Astrocyte of the cerebellum (primary cell): Measurements from ENCODE around the gene CLDN7.

Experiments used
- DNase-seq: peaks from one replicate; pipeline ENCODE4 v3.0.0-alpha.2; 2011; ENCODE audit warnings: low read depth
- H3K4me3 ChIP-seq: 2 replicates; pipeline ENCODE4 v1.5.1; 2011; ENCODE audit warnings: mild to moderate bottlenecking, low read depth, low read length, moderate library complexity
- CTCF ChIP-seq: IDR thresholded peaks from 2 replicates; pipeline ENCODE4 v1.5.1; 2012; ENCODE audit warnings: low read length, low read depth, moderate library complexity, mild to moderate bottlenecking; ENCODE audit errors: missing control alignments
- in situ Hi-C: cut with HindIII; loops from 2 replicates; pipeline ENCODE4 v1.10.0; 2017; ENCODE audit warnings: low sequenced_read_pairs

Gene CLDN7

GRCh38 chr17:7219229-7219811, 43.0 kb downstream of the CLDN7 start:
- TF ChIP-seq CTCF = no peak
- DNase-seq = no peak
- peak overlapping the region; percentile 84 for H3K4me3 ChIP-seq
- in situ Hi-C loops = no loop called here

GRCh38 chr17:7218758-7219157, 43.5 kb downstream of the CLDN7 start:
- H3K4me3 ChIP-seq = no peak overlapping the region
- no peak for DNase-seq
- in situ Hi-C loops = no loop called here
- no peak for TF ChIP-seq CTCF

- no peak for DNase-seq
- no peak for TF ChIP-seq CTCF
- in situ Hi-C loops = no loop called here
- peak overlapping the region; percentile 53 for H3K4me3 ChIP-seq
Observed at GRCh38 chr17:7218166-7218565, 44.1 kb downstream of the CLDN7 start.

- peak overlapping the region; percentile 53 for H3K4me3 ChIP-seq
Observed at GRCh38 chr17:7217113-7217987, 44.9 kb downstream of the CLDN7 start.

GRCh38 chr17:7216242-7217112, 45.8 kb downstream of the CLDN7 start:
- no peak for DNase-seq
- H3K4me3 ChIP-seq = peak overlapping the region; percentile 53
- no peak for TF ChIP-seq CTCF
- in situ Hi-C loops = no loop called here

More at GRCh38 chr17:7217113-7217987, 44.9 kb downstream of the CLDN7 start:
- no peak for DNase-seq
- in situ Hi-C loops = no loop called here
- no peak for TF ChIP-seq CTCF

GRCh38 chr17:7215652-7216180, 46.6 kb downstream of the CLDN7 start:
- in situ Hi-C loops = no loop called here
- DNase-seq = no peak
- H3K4me3 ChIP-seq = peak overlapping the region; percentile 53
- TF ChIP-seq CTCF = no peak
